ENCODE results near the gene POLR2E. TPM values are rescaled to one million over a fixed set of nuclear protein-coding genes. Genes with fewer than 3 reads are reported as not detected.

The POLR2E gene
- 180 and 237 TPM in 2 replicates for total RNA-seq (2021)
- percentile 67 among the genes with signal in this experiment for Bru-seq, nascent RNA
- BruChase-seq, experiment 1, labeled RNA remaining after a 2-hour chase, result percentile 79 among the genes with signal in this experiment
- percentile 94 among the genes with signal in this experiment for BruChase-seq, experiment 2, labeled RNA remaining after a 6-hour chase
- long read RNA-seq, transcript POLR2E-213 (8 exons, 2,831 nt), result major isoform, 704 of 763 reads
- long read RNA-seq, partial matches to known transcripts, result 29 of 763 reads
- long read RNA-seq, other reads (novel, unspliced or antisense), result 17 of 763 reads

- H3F3A ChIP-seq (ENCODE audit: insufficient read depth, low read depth), result peaks cover 31% of the 10 kb centered on the region
- H2AFZ ChIP-seq, result no peak within 1 kb of the TSS
- H3K27ac ChIP-seq, result no peak within 1 kb of the TSS
- intact Hi-C loops (cut with micrococcal nuclease; ENCODE audit: unreplicated experiment), result loop anchor here (5.0 kb wide), 1 partner anchor 37 kb away; no protein-coding TSS in a partner anchor
- no TSS peak for BruUV-seq (replicated peaks)
- no peaks in the 10 kb centered on the region for H3K27me3 ChIP-seq (ENCODE audit: insufficient read depth, low read depth)
- H3K9me2 ChIP-seq (ENCODE audit: insufficient read depth), result no peaks in the 10 kb centered on the region
- H3K9me3 ChIP-seq (ENCODE audit: insufficient read depth, low read depth), result peaks cover 6% of the 10 kb centered on the region; the same call in 1 of the 2 replicates
- peak; percentile 90 to 97 for DNase-seq
- ChIA-PET POLR2A (ENCODE audit: unreplicated experiment) (no interaction called here), CTCF (interaction anchor here (0.7 kb wide), 1 partner anchor 14 kb away, joined by 3 read pairs; no protein-coding TSS in a partner anchor)
- H3K4me2 ChIP-seq, result peak within 1 kb of the TSS; percentile 97
- H4K20me1 ChIP-seq (ENCODE audit: insufficient read depth), result peaks cover 20% of the 10 kb centered on the region
- H3K36me3 ChIP-seq (ENCODE audit: low read depth), result no peaks in the 10 kb centered on the region; the same call in 1 of the 2 replicates
- H3K4me1 ChIP-seq (replicated peaks; ENCODE audit: insufficient read depth), result peaks cover 35% of the 10 kb centered on the region
- H3K79me2 ChIP-seq (ENCODE audit: low read depth), result peaks cover 32% of the 10 kb centered on the region
- TF ChIP-seq EZH2 (IDR thresholded peaks at IDR 0.05; ENCODE audit: low read depth), result no peak
- TF ChIP-seq CTCF (conservative IDR thresholded peaks at IDR 0.05), result no peak
- H3K4me3 ChIP-seq, result peak within 1 kb of the TSS; percentile 96
Measured at GRCh38 chr19:1094978-1095701, at the start of gene POLR2E. POLR2E (minus strand) TSS chr19:1095375; CDS start chr19:1095315, 60 bp downstream.

GRCh38 chr19:1144741-1145140, 49.6 kb upstream of the POLR2E start:
- H3F3A ChIP-seq (ENCODE audit: insufficient read depth, low read depth), result peaks cover 3% of the 10 kb centered on the region; the same call in 1 of the 2 replicates
- intact Hi-C loops (cut with micrococcal nuclease; ENCODE audit: unreplicated experiment), result no loop called here
- no peaks in the 10 kb centered on the region for H3K79me2 ChIP-seq (ENCODE audit: low read depth)
- no peaks in the 10 kb centered on the region for H3K27me3 ChIP-seq (ENCODE audit: insufficient read depth, low read depth)
- H3K4me1 ChIP-seq (replicated peaks; ENCODE audit: insufficient read depth), result no peaks in the 10 kb centered on the region
- POLR2A ChIA-PET (ENCODE audit: unreplicated experiment), result no interaction called here
- H3K27ac ChIP-seq, result no peak overlapping the region
- H2AFZ ChIP-seq, result no peak overlapping the region
- no peaks in the 10 kb centered on the region for H3K9me3 ChIP-seq (ENCODE audit: insufficient read depth, low read depth)
- H3K4me2 ChIP-seq, result no peak overlapping the region
- no peak for DNase-seq
- no peaks in the 10 kb centered on the region for H4K20me1 ChIP-seq (ENCODE audit: insufficient read depth)
- TF ChIP-seq CTCF (conservative IDR thresholded peaks at IDR 0.05) (no peak), EZH2 (IDR thresholded peaks at IDR 0.05; ENCODE audit: low read depth) (no peak)
- no peak overlapping the region for H3K4me3 ChIP-seq
- H3K36me3 ChIP-seq (ENCODE audit: low read depth), result no peaks in the 10 kb centered on the region
- BruUV-seq (replicated peaks), result no TSS peak
- H3K9me2 ChIP-seq (ENCODE audit: insufficient read depth), result no peaks in the 10 kb centered on the region
- CTCF ChIA-PET, result no interaction called here

DNA sequence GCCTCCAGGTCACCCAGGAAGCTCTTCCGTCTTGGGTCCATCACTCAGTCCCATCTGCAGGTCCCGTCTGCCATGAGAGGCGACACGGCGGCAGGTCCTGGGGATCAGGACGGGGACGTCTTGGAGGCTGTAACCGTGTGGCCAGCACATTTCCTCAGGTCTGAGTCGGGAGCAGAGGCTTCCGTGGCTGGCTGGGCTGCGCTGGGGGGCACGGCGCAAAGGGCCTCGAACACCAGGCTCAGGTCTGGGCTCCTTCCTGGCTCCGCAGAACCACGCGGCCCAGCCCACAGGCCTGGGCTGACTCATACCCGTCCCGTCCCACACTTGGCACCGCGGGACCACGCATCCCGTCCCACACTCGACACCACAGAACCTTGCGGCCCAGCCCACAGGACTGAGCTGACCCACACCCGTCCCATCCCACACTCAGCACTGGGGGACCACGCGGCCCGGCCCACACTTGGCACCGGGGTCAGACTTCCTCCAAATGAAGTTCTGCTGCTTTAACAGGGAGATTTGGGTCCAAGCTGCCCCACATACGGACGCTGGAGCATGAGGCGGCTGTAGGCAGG, 48.7 kb upstream of the POLR2E start:
- Histone ChIP-seq H3K4me3 (no peak overlapping the region), H3K9me3 (ENCODE audit: insufficient read depth, low read depth) (no peaks in the 10 kb centered on the region), H3K9me2 (ENCODE audit: insufficient read depth) (no peaks in the 10 kb centered on the region), H3K4me1 (replicated peaks; ENCODE audit: insufficient read depth) (no peaks in the 10 kb centered on the region), H3F3A (ENCODE audit: insufficient read depth, low read depth) (peaks cover 6% of the 10 kb centered on the region; the same call in 1 of the 2 replicates), H3K36me3 (ENCODE audit: low read depth) (no peaks in the 10 kb centered on the region), H4K20me1 (ENCODE audit: insufficient read depth) (0 out of 2 replicates have a peak, but pooled peaks cover 5% of the 10 kb centered on the region), H3K4me2 (no peak overlapping the region), H3K27ac (no peak overlapping the region), H3K79me2 (ENCODE audit: low read depth) (no peaks in the 10 kb centered on the region), H2AFZ (no peak overlapping the region), H3K27me3 (ENCODE audit: insufficient read depth, low read depth) (no peaks in the 10 kb centered on the region)
- TF ChIP-seq CTCF (conservative IDR thresholded peaks at IDR 0.05), result no peak
- BruUV-seq (replicated peaks), result no TSS peak
- DNase-seq, result no peak
- POLR2A ChIA-PET (ENCODE audit: unreplicated experiment), result no interaction called here
- CTCF ChIA-PET, result no interaction called here
- intact Hi-C loops (cut with micrococcal nuclease; ENCODE audit: unreplicated experiment), result no loop called here
